H1 (cell line): Measurements from ENCODE around the gene SQOR. TPM values are rescaled to one million over a fixed set of nuclear protein-coding genes. Genes with fewer than 3 reads are reported as not detected.

Source experiments
- EP300 ChIP-seq, 2 experiments: IDR thresholded peaks; 1 replicate in 1 of 2; 2 replicates in 1 of 2; pipeline ENCODE4 v1.6.1; 2011 to 2012; ENCODE audit warnings: low read depth in 2 of 2, low read length in 2 of 2, mild to moderate bottlenecking in 2 of 2, borderline replicate concordance in 1 of 2, inconsistent platforms in 1 of 2, moderate library complexity in 1 of 2
- GABPA ChIP-seq: IDR thresholded peaks from 2 replicates; pipeline ENCODE4 v1.6.1; 2011; ENCODE audit warnings: mild to moderate bottlenecking, low read length, moderate library complexity, borderline replicate concordance; ENCODE audit not compliant: insufficient read depth
- HDAC6 ChIP-seq: IDR thresholded peaks from one replicate; pipeline ENCODE4 v1.7.1; 2012; ENCODE audit warnings: low read depth, mild to moderate bottlenecking, inconsistent platforms, low read length, moderate library complexity
- RBBP5 ChIP-seq: IDR thresholded peaks from 2 replicates; pipeline ENCODE4 v1.7.1; 2012; ENCODE audit warnings: low read depth, mild to moderate bottlenecking, inconsistent platforms, low read length, moderate library complexity, borderline replicate concordance
- polyA plus RNA-seq, 7 experiments: library from polyadenylated mRNA; depleted of rRNA in 3 of 7; stranded (reverse) in 5 of 7; unstranded in 2 of 7; fragments of >200 nt in 5 of 7; fragments of 200-250 nt in 2 of 7; gene quantifications; 1 replicate in 5 of 7; 2 replicates in 1 of 7; 4 replicates in 1 of 7; pipeline versions ENCODE4 v1.2.1 to v1.2.3, GENCODE V29; 2011 to 2013; ENCODE audit warnings: missing spikeins in 2 of 7, mixed read lengths in 2 of 7
- total RNA-seq: library from RNA; stranded (reverse); fragmentation: NEBNext Ultra II Directional; extraction: Animal tissue kit (Norgen Biotek cat#: 25700); gene quantifications from 2 replicates; pipeline ENCODE4 v1.2.1, GENCODE V29; 2021

SQOR gene
- total and polyA plus RNA-seq, 2 of the 8 experiments (the other 6 are each of a cell fraction or from before 2014, with no cell fraction given) = 0.20 to 0.22 TPM

DNA sequence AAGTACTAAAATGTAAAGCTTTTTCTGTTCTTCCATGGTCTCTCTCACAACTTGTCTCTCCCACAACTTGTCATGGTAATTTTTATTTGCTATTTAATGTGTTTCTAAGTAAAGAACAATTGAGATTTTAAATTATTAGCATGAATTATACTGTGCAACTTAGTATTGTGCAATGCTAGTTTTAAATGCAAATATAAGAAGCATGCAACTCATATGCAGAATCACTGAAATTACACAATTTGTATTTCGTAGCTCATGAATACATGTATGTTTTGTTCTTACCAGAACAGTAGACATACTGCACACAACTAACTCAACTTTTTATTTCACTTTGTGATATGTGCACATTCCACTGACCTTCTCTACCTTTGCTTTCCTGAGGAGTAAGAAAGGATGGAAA is 96.5 kb downstream of the SQOR start (continued):
- no peak for TF ChIP-seq RBBP5
- TF ChIP-seq GABPA = no peak
- TF ChIP-seq HDAC6 = no peak
- TF ChIP-seq EP300 (IDR thresholded peaks at IDR 0.05; ENCODE audit: borderline replicate concordance in 1 of 2, low read depth in 2 of 2, low read length in 2 of 2) = no peak
